Activated naive CD4-positive, alpha-beta T cell treated with anti-CD3 and anti-CD28 coated beads, Interleukin-2, amount 50 U/mL, for 24 hours (primary cell): ENCODE data around the gene MSMP.

Experiments
- H3K27ac Mint-ChIP-seq: one replicate; pipeline ENCODE4 v1.8.0; 2021; ENCODE audit warnings: mild to moderate bottlenecking, mixed read lengths
- H3K27me3 Mint-ChIP-seq: one replicate; pipeline ENCODE4 v1.8.0; 2021; ENCODE audit warnings: mixed read lengths
- H3K36me3 Mint-ChIP-seq: one replicate; pipeline ENCODE4 v1.8.0; 2021; ENCODE audit warnings: mixed read lengths
- H3K4me1 Mint-ChIP-seq: one replicate; pipeline ENCODE4 v1.8.0; 2021; ENCODE audit warnings: mixed read lengths
- H3K4me3 Mint-ChIP-seq: one replicate; pipeline ENCODE4 v1.8.0; 2021; ENCODE audit warnings: mild to moderate bottlenecking, mixed read lengths
- H3K9me3 Mint-ChIP-seq: one replicate; pipeline ENCODE4 v1.8.0; 2021; ENCODE audit warnings: mixed read lengths

MSMP gene, protein sequence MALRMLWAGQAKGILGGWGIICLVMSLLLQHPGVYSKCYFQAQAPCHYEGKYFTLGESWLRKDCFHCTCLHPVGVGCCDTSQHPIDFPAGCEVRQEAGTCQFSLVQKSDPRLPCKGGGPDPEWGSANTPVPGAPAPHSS

DNA sequence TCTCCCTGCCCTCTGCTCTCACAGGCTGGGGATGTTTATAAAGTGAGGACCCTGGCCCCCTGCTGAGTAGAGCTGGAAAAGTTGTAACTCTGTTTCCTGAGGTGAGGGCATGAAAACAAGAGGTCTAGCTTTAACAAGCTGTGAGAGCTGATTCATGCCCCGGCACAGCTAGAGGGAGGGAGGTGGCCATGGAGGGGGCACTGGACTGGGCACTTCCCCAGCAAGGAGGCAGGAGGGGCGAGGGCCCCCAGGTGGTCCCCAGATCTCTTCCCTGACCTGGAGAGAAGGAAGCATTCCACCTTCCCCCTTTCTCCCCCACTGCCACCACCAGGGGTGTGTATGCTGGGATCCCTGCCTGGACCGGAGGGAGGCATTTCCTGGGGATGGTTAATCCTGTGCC lies at the start of gene MSMP:
Gene MSMP (minus strand): TSS at position 13 of the 400 bp plus-strand sequence. CDS start 147 bp downstream, outside the sequence.
- Mint-ChIP-seq H3K27ac (peak within 1 kb of the TSS; percentile 70), H3K36me3 (peaks cover 10% of the 10 kb centered on the region), H3K4me3 (no peak within 1 kb of the TSS), H3K4me1 (peaks cover 32% of the 10 kb centered on the region), H3K9me3 (no peaks in the 10 kb centered on the region), H3K27me3 (no peaks in the 10 kb centered on the region)

DNA sequence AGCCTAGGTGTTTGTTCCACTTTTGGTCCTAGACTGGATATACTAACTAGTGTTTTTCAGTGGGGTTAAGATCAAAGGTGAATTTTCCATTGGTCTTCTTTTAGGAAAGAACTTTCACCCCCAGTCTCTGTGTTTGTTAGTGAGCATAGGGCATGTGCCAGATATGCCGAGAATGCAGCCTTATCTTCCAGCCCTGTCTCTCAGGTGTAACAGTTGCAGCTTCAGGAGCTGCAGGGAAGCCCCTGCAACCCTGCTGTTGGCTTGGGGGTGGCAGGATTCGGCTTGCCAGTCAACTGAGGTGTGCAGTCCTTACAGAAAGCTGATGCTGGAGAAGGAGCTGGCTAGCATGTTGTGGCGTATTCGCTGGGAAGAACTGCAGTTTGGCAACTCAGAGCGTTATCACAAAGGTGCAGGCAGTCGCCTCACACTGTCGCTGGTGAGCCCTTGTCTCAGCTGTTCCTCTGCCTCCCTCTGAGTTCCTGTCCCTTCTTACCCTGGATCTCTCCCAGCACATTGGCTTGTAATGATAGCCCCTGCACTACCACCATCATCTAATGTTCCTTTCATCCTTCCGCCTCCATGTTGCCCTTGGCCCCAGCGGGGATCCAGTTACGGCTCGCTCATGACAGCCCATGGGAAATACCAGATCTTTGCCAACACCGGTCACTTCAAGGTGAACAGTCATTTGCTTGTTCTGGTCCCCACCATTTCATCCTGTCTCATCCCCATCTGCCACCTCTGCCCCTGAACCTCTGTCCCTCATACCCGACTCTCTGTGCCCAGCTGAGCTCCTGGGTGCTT lies 47.5 kb upstream of the MSMP start:
- H3K27me3 Mint-ChIP-seq = no peaks in the 10 kb centered on the region
- H3K27ac Mint-ChIP-seq = peak overlapping the region; percentile 46
- H3K4me3 Mint-ChIP-seq = no peak overlapping the region
- peaks cover 23% of the 10 kb centered on the region for H3K4me1 Mint-ChIP-seq
- no peaks in the 10 kb centered on the region for H3K9me3 Mint-ChIP-seq
- H3K36me3 Mint-ChIP-seq = peaks cover 9% of the 10 kb centered on the region

DNA sequence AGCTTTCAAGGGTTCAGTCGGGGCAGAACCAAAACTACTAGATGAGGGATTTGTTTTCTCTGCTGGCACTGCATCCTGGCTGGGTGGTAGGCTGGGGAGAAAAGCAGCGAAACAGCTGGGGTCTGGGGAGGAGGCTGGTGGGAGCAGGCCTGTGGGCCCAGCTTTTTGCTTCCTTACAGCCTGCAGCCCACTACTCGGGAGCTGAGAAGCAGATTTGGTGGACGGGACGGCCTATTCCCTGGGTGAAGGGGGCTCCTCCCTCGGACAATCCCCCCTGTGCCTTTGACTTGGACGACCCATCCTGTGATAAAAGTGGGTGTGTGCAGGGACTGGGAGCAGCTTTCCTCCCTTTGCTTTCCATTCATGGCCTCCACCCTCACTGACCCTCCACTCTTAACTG lies 46.5 kb upstream of the MSMP start:
- no peak overlapping the region for H3K4me3 Mint-ChIP-seq
- H3K36me3 Mint-ChIP-seq = peaks cover 10% of the 10 kb centered on the region
- peaks cover 23% of the 10 kb centered on the region for H3K4me1 Mint-ChIP-seq
- no peak overlapping the region for H3K27ac Mint-ChIP-seq
- no peaks in the 10 kb centered on the region for H3K27me3 Mint-ChIP-seq
- no peaks in the 10 kb centered on the region for H3K9me3 Mint-ChIP-seq

DNA sequence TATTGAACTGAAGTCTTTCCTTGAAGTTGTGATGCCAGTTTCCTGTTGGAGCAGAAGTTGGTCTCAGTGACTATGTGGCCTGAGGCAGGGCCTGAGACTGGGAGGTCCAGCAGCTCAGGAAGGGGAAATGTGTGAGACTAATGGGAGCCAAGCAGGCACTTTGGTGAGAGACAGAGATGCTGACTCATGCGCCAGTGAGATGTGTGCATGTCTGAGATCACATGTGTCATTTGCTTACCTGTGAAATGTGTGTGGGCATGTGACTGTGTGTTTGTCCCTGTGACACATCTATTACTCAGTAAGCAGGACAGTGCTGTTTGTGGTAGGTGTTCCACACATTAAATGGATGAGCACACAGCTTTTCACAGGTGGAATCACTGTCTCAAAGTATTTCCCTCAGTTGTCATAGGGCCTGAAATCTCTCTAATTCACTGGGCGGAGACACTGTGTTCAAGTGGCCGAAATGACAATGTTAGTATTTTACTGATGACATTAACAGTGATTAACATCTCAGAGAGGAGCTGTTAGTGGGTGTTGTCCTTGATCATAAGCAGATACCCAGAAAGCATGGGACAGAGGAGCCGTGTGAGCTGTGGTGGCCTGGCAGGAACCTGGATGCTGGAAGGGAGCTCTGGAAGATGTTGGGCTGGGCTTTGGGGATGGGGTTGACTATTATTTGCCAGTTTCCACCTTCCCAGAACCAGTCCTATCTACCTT lies 44.7 kb upstream of the MSMP start:
- no peaks in the 10 kb centered on the region for H3K27me3 Mint-ChIP-seq
- H3K9me3 Mint-ChIP-seq = no peaks in the 10 kb centered on the region
- H3K27ac Mint-ChIP-seq = peak overlapping the region; percentile 96
- H3K4me3 Mint-ChIP-seq = no peak overlapping the region
- peaks cover 29% of the 10 kb centered on the region for H3K4me1 Mint-ChIP-seq
- H3K36me3 Mint-ChIP-seq = peaks cover 12% of the 10 kb centered on the region

DNA sequence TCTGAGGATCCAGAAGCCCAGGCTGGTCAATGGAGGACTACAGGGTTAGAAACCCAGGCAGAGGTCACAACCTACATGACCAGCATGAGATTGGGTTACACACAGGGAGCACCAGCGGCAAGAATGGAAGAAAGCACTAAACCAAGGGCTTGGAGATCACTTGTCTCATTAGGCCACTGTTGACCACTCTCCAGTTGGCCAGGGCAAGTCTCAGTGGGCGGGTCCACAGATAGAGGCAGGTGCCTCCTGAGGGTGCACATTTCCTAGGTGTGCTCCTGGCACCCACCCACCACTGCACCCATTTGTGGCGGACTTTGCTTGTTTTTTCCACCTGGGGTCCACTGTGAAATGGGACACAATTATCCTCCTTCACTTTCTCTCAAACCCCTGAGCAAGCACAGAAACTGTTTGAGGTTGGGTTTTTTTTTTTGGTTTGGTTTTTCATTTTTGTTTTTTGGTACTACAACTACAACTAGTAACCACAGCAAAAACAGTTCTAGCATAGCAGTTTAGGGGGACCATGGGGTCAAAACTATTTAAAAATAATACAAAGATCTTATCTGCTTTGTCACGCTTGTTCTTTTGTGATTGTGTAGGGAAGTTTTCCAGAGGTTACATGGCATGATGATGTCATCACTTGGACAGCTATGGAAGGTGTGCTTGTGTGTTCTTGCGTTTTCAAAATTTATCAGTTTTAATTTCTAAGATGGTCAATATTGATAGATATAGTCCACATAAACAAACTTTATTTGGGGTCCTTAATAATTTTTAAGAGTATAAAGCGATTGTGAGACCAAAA lies 43.4 kb upstream of the MSMP start:
- Mint-ChIP-seq H3K36me3 (peaks cover 12% of the 10 kb centered on the region), H3K4me3 (no peak overlapping the region), H3K4me1 (peaks cover 34% of the 10 kb centered on the region), H3K9me3 (no peaks in the 10 kb centered on the region), H3K27me3 (no peaks in the 10 kb centered on the region), H3K27ac (peak overlapping the region; percentile 82)

DNA sequence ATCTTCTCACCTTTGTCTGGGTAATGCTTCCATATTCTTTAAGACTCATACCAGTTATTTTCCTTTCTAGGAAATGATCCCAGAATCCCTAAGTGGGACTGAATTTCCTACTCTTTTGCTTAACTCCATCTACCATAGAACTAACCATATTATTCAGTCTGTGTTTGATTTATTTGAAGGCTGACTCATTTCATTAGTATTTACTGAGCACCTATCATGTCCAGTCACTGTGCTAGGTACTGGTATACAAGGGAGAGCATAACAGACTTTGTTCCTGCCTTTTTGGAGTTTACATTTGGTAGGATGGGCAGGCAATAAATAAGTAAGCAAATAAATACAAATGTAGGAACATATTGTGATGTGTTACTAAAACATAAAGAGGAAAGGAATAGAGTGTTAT lies 41.6 kb upstream of the MSMP start:
- no peaks in the 10 kb centered on the region for H3K9me3 Mint-ChIP-seq
- H3K27ac Mint-ChIP-seq = no peak overlapping the region
- no peak overlapping the region for H3K4me3 Mint-ChIP-seq
- peaks cover 34% of the 10 kb centered on the region for H3K4me1 Mint-ChIP-seq
- no peaks in the 10 kb centered on the region for H3K27me3 Mint-ChIP-seq
- H3K36me3 Mint-ChIP-seq = peaks cover 6% of the 10 kb centered on the region

DNA sequence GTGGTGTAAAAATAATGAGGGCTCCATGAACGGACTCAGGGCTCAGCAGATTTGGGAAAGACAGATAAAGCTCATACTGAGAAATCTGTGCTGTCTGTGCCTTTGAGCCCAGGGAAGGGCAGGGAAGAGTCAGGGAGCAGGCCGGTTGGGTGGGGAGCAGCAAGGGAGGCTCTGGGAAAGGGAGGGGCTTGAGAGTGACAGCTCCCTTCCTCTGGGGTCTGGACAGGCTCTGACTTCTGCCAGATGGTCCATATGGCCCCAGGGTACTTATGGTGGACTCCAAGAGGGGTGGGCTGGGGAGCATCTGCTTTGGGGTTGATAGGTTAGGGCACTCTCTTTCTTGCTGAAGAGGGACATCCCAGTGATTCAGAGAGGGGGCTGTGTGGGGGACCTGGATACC lies 39.4 kb upstream of the MSMP start:
- Mint-ChIP-seq H3K27ac (no peak overlapping the region), H3K36me3 (peaks cover 5% of the 10 kb centered on the region), H3K4me3 (no peak overlapping the region), H3K27me3 (no peaks in the 10 kb centered on the region), H3K4me1 (peaks cover 32% of the 10 kb centered on the region), H3K9me3 (no peaks in the 10 kb centered on the region)

DNA sequence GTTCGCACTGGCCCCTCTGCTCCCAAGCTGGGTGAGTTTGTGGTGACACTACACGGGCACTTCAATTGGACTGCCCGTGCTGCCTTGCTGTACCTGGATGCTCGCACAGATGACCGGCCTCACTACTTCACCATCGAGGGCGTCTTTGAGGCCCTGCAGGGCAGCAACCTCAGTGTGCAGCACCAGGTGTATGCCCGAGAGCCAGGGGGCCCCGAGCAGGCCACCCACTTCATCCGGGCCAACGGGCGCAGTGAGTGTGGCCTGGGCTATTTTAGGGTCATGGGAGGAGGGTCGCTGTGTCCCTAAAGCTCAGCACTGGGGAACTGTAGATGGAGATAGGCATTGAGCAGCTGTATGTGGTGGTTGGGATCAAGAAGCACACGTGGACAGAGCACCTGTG lies 38.8 kb upstream of the MSMP start:
- no peaks in the 10 kb centered on the region for H3K9me3 Mint-ChIP-seq
- no peak overlapping the region for H3K27ac Mint-ChIP-seq
- peaks cover 26% of the 10 kb centered on the region for H3K4me1 Mint-ChIP-seq
- H3K27me3 Mint-ChIP-seq = no peaks in the 10 kb centered on the region
- no peak overlapping the region for H3K4me3 Mint-ChIP-seq
- H3K36me3 Mint-ChIP-seq = peaks cover 5% of the 10 kb centered on the region

DNA sequence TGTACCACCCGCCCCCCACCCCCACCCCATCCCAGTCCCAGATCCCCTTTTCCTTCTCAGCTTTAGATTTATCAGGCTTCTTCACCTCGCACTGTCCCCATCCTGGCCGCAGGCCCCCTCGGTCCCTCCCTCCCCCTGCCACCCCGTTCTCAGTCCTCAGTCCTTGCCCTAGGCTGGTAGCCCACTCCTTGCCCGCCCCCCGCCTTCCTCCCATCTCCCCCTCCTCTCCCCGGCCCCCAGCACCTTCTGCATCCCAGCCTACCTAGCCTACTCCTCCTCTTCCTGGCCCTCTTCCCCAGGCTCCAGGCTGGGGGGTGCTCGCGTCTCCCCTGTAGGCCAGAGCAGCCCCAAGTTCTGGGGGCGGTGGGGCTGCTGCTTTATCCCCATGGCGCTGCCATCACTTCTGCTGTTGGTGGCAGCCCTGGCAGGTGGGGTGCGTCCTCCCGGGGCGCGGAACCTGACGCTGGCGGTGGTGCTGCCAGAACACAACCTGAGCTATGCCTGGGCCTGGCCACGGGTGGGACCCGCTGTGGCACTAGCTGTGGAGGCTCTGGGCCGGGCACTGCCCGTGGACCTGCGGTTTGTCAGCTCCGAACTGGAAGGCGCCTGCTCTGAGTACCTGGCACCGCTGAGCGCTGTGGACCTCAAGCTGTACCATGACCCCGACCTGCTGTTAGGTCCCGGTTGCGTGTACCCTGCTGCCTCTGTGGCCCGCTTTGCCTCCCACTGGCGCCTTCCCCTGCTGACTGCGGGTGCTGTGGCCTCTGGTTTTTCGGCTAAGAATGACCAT lies 38.1 kb upstream of the MSMP start:
- Mint-ChIP-seq H3K27ac (no peak overlapping the region), H3K27me3 (no peaks in the 10 kb centered on the region), H3K4me3 (no peak overlapping the region), H3K36me3 (peaks cover 5% of the 10 kb centered on the region), H3K4me1 (peaks cover 22% of the 10 kb centered on the region), H3K9me3 (no peaks in the 10 kb centered on the region)

DNA sequence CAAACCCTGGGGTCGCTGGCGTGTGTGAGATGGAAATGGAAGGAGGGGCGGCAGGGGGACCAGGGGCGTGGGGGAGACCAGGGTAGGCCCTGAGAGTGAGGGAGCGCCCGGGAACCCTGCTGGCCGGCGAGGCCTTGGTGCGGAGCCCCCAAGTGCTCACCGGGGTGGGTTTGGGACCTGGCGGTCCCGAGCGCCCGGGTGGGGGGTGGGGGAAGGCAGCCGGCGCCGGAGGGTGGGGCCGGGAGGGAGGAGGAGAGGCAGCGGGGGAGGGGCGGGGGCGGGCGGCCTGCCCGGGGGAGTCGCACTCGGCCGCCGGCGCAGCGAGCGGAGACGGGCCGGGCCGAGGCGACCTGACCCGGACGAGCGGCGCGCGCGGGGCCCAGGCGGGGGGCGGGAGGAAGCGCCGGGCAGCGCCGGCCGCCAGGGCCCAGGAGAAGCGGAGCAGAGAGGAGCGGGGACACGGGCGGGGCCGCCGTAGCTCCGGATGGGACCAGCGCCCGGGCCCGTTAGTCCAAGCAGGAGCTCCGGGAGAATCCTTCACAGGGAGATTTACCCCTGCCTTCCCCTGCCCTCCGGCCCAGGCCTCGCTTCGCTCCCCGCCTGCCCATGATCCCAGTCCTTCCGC lies 37.3 kb upstream of the MSMP start, which contains the start of gene NPR2:
Gene NPR2 (plus strand): TSS at position 295 of the 625 bp plus-strand sequence. CDS start 818 bp downstream, outside the sequence.
- H3K4me1 Mint-ChIP-seq = peaks cover 17% of the 10 kb centered on the region
- H3K9me3 Mint-ChIP-seq = no peaks in the 10 kb centered on the region
- H3K27me3 Mint-ChIP-seq = no peaks in the 10 kb centered on the region
- no peak within 1 kb of the TSS for H3K27ac Mint-ChIP-seq
- H3K4me3 Mint-ChIP-seq = no peak within 1 kb of the TSS
- H3K36me3 Mint-ChIP-seq = peaks cover 5% of the 10 kb centered on the region

DNA sequence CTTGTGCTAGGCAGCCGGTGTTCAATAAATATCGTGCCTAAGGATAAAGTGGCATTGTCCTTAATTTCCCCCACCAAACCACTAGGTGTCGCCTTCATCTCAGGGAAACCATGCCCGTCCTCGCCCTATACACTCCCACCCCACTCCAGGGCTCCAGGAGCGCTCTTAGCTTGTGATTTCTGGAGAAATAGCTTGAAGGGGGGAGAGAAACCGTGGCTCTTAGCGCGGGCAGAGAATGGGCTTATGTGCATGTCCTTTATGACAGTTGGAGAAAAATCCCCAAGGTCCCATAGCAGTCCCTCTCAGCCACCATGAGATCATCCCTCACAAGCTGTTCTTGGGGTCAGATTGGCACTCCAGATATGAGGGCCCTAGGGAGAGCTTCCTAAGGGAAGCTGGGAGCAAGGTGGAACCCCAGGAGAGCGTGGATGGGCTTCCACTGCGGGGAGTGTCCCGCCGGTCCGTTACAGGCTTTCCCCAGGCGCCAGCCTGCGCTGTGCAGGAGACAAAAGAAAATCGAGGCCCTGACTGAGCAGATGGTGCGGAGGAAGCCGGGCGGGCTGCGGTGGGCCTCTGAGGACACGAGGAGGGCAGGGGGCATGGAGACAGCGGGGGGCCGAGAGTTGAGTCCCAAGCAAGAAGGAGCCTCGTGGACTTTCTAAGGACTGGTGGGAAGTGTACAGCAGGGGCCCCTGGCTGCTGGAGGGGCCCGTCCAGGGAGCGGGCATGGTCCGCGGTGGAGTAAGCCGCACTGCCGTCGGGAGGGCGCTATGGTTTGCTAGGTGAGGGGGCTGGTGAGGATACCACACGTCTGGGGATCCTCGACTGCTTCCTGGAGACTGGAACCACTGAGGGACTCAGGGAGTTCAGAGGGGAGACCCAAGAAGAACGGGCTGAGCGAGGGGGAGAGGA lies 36.6 kb upstream of the MSMP start:
- Mint-ChIP-seq H3K27me3 (no peaks in the 10 kb centered on the region), H3K4me1 (peaks cover 17% of the 10 kb centered on the region), H3K27ac (no peak overlapping the region), H3K36me3 (peaks cover 9% of the 10 kb centered on the region), H3K4me3 (no peak overlapping the region), H3K9me3 (no peaks in the 10 kb centered on the region)

DNA sequence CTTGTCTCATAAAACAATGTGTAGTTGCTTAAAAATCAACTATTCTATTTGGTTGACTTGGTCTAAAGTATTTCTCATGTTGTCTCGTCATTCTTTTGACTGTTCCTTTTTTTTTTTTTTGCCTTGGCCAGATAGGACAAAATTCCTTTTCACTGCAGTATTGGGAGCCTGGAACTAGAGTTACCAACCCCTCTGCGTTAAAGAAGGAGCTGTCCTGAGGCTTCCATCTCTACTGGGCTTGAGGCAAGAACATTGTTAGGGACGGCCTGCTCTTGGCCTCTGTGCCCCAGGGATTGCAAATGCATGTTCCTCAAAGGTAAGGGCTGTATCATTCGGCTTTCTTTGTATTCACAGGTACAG lies 35.9 kb upstream of the MSMP start:
- no peaks in the 10 kb centered on the region for H3K9me3 Mint-ChIP-seq
- no peak overlapping the region for H3K27ac Mint-ChIP-seq
- peaks cover 6% of the 10 kb centered on the region for H3K36me3 Mint-ChIP-seq
- peaks cover 17% of the 10 kb centered on the region for H3K4me1 Mint-ChIP-seq
- H3K4me3 Mint-ChIP-seq = no peak overlapping the region
- no peaks in the 10 kb centered on the region for H3K27me3 Mint-ChIP-seq

DNA sequence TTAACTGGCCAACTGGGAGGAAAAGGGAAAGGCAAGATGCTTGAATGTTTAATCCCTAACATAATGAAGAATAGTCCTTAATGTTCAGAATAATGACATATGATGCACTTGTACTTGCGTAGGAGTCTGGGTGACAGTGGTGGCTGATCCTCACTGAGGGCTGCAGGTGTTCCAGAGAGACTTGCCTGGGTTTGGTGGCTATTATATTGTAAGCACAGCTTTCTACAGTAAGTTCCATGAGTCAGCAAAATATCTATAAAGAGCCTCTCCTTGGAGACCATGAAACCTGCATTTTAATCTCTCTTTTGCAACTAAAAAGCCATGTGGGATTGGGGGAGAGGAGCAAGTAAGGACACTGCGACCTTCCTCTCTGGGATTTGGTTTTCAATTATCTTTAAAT lies 35.5 kb upstream of the MSMP start:
- Mint-ChIP-seq H3K4me1 (peaks cover 16% of the 10 kb centered on the region), H3K27me3 (no peaks in the 10 kb centered on the region), H3K9me3 (no peaks in the 10 kb centered on the region)

DNA sequence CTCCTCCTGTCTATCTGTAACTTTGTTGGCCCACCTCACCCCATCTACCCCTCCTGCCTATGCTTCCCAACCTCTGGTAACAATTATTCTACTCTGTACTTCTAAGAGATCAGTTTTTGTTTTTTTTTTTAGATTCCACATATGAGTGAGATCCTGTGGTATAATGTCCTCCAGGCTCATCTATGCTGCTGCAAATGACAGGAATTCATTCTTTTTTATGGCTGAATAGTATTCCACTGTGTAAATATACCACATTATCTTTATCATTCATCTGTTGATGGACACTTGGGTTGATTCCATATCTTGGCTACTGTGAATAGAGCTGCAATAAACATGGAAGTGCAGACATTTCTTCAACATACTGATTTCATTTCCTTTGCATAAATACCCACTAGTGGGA lies 29.3 kb upstream of the MSMP start:
- H3K4me3 Mint-ChIP-seq = no peak overlapping the region

More for the DNA sequence above, 35.5 kb upstream of the MSMP start:
- H3K4me3 Mint-ChIP-seq = no peak overlapping the region
- H3K36me3 Mint-ChIP-seq = peaks cover 6% of the 10 kb centered on the region
- no peak overlapping the region for H3K27ac Mint-ChIP-seq

More for the DNA sequence above, 29.3 kb upstream of the MSMP start:
- Mint-ChIP-seq H3K27ac (no peak overlapping the region), H3K4me1 (no peaks in the 10 kb centered on the region), H3K27me3 (no peaks in the 10 kb centered on the region), H3K36me3 (peaks cover 11% of the 10 kb centered on the region), H3K9me3 (no peaks in the 10 kb centered on the region)
